GM12872 (cell line): Measurements from ENCODE around the gene PTH2.

Experiments used
- TF ChIP-seq, protein P1 (sequence below): IDR thresholded peaks from 3 replicates; pipeline ENCODE4 v1.5.1; 2011; ENCODE audit warnings: low read depth, mild to moderate bottlenecking, low read length, moderate library complexity; ENCODE audit not compliant: insufficient read depth

PTH2 gene

DNA sequence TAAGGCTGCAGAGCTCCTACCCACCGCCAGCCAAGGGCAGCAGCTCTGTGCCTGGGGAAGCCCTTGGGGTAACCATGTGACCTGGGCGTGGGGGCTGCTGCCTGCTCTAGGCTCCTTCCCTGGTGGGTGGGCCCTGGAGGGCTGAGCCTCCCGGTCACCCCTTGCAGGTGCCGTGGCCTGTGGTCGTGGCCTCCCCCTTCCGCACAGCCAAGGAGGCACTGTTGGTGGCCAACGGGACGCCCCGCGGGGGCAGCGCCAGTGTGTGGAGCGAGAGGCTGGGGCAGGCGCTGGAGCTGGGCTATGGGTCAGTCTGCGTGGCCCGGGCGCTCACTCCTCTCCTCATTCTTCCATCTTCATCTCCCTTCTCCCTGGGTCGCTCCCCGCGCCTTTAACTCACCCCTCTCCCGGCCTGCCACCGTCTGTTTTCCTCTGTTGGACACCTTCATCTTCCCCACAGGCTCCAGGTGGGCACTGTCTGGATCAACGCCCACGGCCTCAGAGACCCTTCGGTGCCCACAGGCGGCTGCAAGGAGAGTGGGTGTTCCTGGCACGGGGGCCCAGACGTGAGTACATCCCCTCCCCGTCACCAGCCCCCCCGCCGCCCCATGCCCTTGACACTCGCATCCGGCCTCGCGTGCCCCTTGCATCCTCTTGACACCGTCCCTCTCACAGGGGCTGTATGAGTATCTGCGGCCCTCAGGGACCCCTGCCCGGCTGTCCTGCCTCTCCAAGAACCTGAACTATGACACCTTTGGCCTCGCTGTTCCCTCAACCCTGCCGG lies 40.9 kb upstream of the PTH2 start:
- TF ChIP-seq, protein P1, sequence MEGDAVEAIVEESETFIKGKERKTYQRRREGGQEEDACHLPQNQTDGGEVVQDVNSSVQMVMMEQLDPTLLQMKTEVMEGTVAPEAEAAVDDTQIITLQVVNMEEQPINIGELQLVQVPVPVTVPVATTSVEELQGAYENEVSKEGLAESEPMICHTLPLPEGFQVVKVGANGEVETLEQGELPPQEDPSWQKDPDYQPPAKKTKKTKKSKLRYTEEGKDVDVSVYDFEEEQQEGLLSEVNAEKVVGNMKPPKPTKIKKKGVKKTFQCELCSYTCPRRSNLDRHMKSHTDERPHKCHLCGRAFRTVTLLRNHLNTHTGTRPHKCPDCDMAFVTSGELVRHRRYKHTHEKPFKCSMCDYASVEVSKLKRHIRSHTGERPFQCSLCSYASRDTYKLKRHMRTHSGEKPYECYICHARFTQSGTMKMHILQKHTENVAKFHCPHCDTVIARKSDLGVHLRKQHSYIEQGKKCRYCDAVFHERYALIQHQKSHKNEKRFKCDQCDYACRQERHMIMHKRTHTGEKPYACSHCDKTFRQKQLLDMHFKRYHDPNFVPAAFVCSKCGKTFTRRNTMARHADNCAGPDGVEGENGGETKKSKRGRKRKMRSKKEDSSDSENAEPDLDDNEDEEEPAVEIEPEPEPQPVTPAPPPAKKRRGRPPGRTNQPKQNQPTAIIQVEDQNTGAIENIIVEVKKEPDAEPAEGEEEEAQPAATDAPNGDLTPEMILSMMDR: no peak

DNA sequence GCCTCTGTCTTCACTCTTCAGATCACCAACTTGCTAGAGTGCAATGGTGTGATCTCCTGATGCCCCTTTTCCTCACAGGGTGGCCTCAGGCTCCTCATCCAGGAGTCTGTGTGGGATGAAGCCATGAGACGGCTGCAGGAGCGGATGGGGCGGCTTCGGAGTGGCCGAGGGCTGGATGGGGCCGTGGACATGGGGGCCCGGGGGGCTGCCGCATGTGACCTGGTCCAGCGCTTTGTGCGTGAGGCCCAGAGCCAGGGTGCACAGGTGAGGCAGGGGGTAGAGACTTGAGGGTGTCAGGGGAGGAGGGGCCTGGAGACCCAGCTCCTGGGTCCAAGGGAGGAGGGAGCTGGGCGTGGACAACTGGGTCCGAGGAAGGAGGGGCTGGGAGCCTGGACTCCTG lies 39.3 kb upstream of the PTH2 start:
- TF ChIP-seq, protein P1: no peak

DNA sequence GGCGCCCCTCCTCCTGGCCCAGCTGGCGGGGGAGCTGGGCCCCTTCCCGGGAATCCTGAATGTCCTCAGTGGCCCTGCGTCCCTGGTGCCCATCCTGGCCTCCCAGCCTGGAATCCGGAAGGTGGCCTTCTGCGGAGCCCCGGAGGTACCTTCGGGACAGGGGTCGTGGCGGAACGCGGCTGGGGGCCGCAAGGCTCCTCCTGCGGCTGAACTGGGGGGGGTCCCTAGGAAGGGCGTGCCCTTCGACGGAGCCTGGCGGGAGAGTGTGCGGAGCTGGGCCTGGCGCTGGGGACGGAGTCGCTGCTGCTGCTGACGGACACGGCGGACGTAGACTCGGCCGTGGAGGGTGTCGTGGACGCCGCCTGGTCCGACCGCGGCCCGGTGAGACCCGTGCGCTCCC lies 38.4 kb upstream of the PTH2 start:
- TF ChIP-seq, protein P1: no peak

DNA sequence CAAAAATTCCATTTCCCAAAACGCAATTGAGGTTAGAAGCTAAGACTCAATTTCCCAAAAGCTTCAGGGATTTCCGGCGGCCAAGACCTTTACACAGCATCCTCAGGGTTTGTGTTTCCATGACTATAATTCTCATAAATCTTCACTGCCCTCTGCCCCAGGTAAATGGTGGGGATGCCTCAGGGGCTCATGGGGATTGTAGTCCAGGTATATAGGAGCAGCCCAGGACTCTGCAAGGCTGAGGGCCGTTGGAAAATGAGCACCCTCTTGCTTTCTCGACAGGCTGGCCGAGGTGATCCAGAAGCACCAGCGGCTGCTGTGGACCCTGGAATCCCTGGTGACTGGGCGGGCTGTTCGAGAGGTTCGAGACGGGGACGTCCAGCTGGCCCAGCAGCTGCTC lies 36.1 kb upstream of the PTH2 start:
- TF ChIP-seq, protein P1: no peak

DNA sequence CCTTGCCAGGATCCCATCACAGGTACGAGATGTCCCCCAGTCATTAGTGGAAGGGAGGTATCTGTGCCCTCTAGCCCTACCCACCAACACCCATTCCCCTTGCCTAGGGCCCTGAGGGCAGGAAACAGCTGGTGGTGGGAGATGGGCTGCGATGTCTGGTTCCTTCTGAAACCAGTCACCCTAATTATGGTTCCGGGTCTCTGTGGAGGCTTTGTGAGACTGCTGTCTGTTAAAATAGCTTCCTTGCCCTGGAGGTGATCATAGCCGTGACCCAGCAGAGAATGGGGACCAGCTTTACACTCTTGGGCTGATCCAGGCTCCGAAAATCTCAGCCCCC lies 35.3 kb upstream of the PTH2 start:
- TF ChIP-seq, protein P1: no peak

DNA sequence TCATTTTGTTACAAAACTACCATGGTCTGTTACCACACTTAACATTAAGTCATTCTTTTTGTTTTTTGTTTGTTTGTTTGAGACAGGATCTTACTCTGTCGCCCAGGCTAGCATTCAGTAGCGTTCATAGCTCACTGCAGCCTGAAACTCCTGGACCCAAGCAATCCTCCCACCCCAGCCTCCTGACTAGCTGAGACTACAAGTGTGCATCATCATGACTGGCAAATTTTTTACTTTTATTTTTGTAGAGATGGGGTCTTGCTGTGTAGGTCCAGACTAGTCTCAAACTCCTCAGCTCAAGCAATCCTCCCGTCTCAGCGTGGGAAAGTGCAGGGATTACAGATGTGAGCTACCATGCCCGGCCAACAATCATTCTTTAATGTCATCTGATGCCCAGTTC lies 33.1 kb upstream of the PTH2 start:
- TF ChIP-seq, protein P1: no peak

DNA sequence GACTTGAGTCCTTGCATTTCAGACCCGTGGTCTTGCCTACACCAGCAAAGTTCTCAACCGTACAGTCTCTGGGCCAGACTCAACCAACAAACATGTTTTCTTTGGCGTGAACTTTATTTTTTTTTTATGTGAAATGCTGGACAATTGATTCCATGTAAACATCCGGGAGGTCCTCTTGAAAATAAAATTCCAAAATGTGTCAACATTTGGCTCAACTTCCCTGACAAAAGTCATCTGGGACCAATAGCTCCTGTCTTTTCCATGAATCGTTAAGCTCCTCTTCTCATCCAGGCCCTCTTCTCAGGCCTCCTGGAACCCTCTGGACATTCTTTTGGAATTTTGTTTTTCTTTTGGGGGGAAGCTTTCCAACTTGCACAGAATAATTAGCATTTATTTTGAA lies 32.5 kb upstream of the PTH2 start:
- TF ChIP-seq, protein P1: no peak

DNA sequence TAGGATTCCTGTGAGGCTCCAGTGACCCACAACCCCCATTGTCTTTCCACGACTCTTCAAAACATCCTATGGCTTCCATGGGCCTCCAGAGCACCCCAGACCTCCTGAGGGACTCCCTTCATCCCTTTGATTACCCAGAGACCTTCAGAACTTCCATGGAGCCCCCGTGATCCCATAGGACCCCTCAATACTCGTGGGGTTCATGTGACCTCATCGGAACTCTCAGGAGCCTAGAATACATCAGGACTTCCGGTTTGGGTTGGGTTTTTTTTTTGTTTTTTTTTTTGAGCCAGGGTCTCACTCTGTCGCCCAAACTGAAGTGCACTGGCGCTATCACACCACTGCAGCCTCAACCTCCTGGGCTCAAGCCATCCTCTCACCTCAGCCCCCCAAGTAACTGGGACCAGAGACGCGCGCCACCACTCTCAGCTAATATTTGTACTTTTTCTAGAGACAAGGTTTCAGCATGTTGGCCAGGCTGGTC lies 30.6 kb upstream of the PTH2 start:
- TF ChIP-seq, protein P1: no peak
